HG03575 (cell line): Measurements from ENCODE around the gene PRLH.

Experiments used
- ATAC-seq: cut with Tn5 transposase; IDR thresholded peaks from one replicate; pipeline ENCODE4 v1.9.1; 2021; ENCODE audit not compliant: unreplicated experiment, insufficient number of reproducible peaks, low FRiP score; ENCODE audit errors: extremely low read depth

PRLH gene

GRCh38 chr2:237566401-237567235 is at the start of gene PRLH:
Gene PRLH, plus strand, starts transcription at chr2:237566574. Its CDS starts 0 bp downstream, at chr2:237566574.
- no peak for ATAC-seq

- no peak for ATAC-seq
Observed at GRCh38 chr2:237517163-237517562, 49.2 kb upstream of the PRLH start.

GRCh38 chr2:237517990-237518389 is 48.4 kb upstream of the PRLH start:
- no peak for ATAC-seq

GRCh38 chr2:237519506-237520245 is 46.7 kb upstream of the PRLH start:
- ATAC-seq, result no peak

- ATAC-seq, result no peak
Observed at GRCh38 chr2:237520290-237520689, 46.1 kb upstream of the PRLH start.

- no peak for ATAC-seq
Observed at GRCh38 chr2:237524631-237525030, 41.7 kb upstream of the PRLH start.

- no peak for ATAC-seq
Observed at GRCh38 chr2:237525559-237526157, 40.7 kb upstream of the PRLH start.

GRCh38 chr2:237527233-237527632 is 39.1 kb upstream of the PRLH start:
- no peak for ATAC-seq

GRCh38 chr2:237527766-237528165 is 38.6 kb upstream of the PRLH start:
- ATAC-seq, result no peak

GRCh38 chr2:237529452-237530402 is 36.6 kb upstream of the PRLH start:
- ATAC-seq, result peak; percentile 56

GRCh38 chr2:237530472-237531433 is 35.6 kb upstream of the PRLH start:
- ATAC-seq, result no peak

- ATAC-seq, result no peak
Observed at GRCh38 chr2:237532160-237532559, 34.2 kb upstream of the PRLH start.

- ATAC-seq, result no peak
Observed at GRCh38 chr2:237533668-237534161, 32.7 kb upstream of the PRLH start.

GRCh38 chr2:237534380-237534779 is 32.0 kb upstream of the PRLH start:
- ATAC-seq, result no peak

GRCh38 chr2:237535385-237536082 is 30.8 kb upstream of the PRLH start:
- ATAC-seq, result no peak

- ATAC-seq, result no peak
Observed at GRCh38 chr2:237536083-237536415, 30.3 kb upstream of the PRLH start.

GRCh38 chr2:237536617-237537016 is 29.8 kb upstream of the PRLH start:
- no peak for ATAC-seq
